T-helper 1 cell treated with Interleukin-12 subunit alpha and Interleukin-12 subunit beta and Interleukin-4 antibody, amounts not matched to agents 30 μg/mL and 1 μg/mL, for 36 hours (primary cell): ENCODE measurements around the gene NEDD4L.

Experiments
- H3K27ac Mint-ChIP-seq: one replicate; pipeline ENCODE4 v1.8.0; 2021; ENCODE audit warnings: mild to moderate bottlenecking, mixed read lengths
- H3K27me3 Mint-ChIP-seq: one replicate; pipeline ENCODE4 v1.8.0; 2021; ENCODE audit warnings: low read depth, mixed read lengths
- H3K36me3 Mint-ChIP-seq: one replicate; pipeline ENCODE4 v1.8.0; 2021; ENCODE audit warnings: low read depth, mixed read lengths
- H3K4me1 Mint-ChIP-seq: one replicate; pipeline ENCODE4 v1.8.0; 2021; ENCODE audit warnings: low read depth, mixed read lengths
- H3K4me3 Mint-ChIP-seq: one replicate; pipeline ENCODE4 v1.8.0; 2021; ENCODE audit warnings: mild to moderate bottlenecking, moderate library complexity, mixed read lengths
- H3K9me3 Mint-ChIP-seq: one replicate; pipeline ENCODE4 v1.8.0; 2021; ENCODE audit warnings: mixed read lengths

Gene NEDD4L

DNA sequence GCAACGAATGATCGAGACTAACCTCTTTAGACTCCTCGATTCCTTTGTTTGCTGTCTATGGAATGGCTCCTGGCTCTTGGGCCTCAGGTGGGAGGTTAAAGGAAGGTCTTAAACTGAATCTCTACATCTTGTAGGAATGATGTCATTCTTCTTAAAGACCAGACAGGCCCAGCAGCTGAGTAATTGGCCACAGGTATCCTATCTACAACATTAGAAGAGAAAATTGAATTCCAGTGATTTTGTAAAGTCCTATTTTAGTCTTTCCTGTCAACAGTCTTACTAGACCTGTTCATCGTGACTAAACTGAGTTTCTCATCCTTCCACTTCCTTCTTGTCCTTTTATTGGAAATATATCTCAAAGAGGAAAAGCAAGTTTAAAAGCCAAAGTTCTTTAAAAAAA, 310.0 kb downstream of the NEDD4L start:
- Mint-ChIP-seq H3K27me3 (no peaks in the 10 kb centered on the region), H3K4me3 (no peak overlapping the region), H3K36me3 (no peaks in the 10 kb centered on the region), H3K9me3 (no peaks in the 10 kb centered on the region), H3K4me1 (no peaks in the 10 kb centered on the region), H3K27ac (no peak overlapping the region)

DNA sequence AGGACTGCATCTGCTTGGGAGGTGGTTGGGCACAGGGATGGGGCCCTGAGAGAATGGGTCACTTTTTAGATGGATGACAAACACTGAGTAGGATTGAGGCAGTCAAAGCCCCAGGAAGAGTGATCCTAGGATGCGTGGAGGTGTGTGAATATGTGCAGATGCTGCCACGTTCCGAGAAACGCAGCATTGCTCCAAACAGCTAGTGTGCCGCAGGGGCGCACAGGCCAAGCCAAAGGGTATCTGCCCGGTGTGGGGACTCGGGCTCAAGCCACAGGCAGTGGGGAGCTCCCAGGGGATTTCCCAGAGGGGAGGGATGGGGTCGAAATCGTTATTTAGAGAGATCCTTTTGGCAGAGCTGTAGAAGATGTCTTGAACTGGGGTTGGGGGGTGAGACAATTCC, 310.8 kb downstream of the NEDD4L start:
- Mint-ChIP-seq H3K27ac (no peak overlapping the region), H3K27me3 (no peaks in the 10 kb centered on the region), H3K4me1 (no peaks in the 10 kb centered on the region), H3K9me3 (no peaks in the 10 kb centered on the region), H3K4me3 (no peak overlapping the region), H3K36me3 (no peaks in the 10 kb centered on the region)

DNA sequence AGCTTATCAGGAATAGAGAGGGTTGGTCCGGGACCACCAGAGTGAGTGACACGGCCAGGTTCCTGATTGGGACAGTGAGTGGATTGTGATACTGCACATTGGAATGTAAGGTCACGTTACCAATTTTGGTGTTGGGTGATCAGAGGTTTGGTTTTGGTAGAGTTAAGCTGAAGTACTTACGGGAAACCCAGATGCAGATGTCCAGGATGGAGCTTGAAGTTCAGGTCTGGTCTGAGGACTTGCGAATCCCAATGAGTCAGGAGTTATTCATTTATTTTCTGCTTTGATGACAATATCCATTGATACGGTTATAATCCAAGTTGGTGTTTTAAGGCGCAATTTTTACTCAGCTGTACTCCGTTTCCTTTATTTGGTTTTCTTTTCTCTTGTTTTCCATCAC, 311.2 kb downstream of the NEDD4L start:
- no peak overlapping the region for H3K27ac Mint-ChIP-seq
- H3K4me3 Mint-ChIP-seq: no peak overlapping the region
- no peaks in the 10 kb centered on the region for H3K36me3 Mint-ChIP-seq
- H3K27me3 Mint-ChIP-seq: no peaks in the 10 kb centered on the region
- no peaks in the 10 kb centered on the region for H3K4me1 Mint-ChIP-seq
- no peaks in the 10 kb centered on the region for H3K9me3 Mint-ChIP-seq

DNA sequence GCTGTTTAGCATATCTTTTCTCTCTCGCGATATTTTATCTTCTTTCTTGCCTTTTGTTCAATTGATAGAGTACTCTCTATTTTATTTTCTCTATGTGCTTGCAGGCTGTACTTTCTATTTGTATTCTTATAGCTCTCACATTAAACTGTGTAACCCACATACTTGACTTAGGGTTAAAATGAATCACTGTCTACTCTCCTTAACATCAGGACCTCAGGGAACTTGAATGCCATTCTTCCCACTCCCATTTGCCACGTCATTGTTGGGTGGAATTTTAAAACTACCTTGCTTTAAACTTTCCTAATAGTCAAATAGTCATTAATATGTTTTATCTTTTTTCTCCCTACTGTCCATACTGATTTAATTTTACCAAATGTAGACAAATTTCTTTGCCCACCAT, 315.2 kb downstream of the NEDD4L start:
- Mint-ChIP-seq H3K27me3 (no peaks in the 10 kb centered on the region), H3K9me3 (no peaks in the 10 kb centered on the region), H3K36me3 (no peaks in the 10 kb centered on the region), H3K27ac (no peak overlapping the region), H3K4me1 (no peaks in the 10 kb centered on the region), H3K4me3 (no peak overlapping the region)

DNA sequence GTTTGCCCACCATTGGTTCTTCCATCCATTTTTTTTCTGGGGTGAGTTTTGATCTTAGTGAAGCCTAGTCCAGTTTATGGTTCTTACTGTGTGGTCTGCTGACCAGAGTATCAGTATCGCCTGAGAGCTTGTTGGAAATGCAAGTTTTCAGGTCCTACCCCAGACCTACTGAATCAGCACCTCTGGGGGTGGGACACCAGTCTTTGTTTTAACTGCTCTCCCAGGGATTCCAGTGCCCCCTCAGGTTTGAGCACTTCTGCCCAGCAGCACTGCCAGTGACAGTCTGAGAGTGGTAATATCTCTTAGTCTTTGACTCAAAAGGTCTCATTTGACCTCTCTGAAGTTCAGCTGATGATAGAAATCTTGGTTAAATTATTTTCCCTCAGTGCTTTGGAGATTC, 315.6 kb downstream of the NEDD4L start:
- no peaks in the 10 kb centered on the region for H3K36me3 Mint-ChIP-seq
- no peak overlapping the region for H3K27ac Mint-ChIP-seq
- H3K4me1 Mint-ChIP-seq: no peaks in the 10 kb centered on the region
- no peaks in the 10 kb centered on the region for H3K9me3 Mint-ChIP-seq
- H3K4me3 Mint-ChIP-seq: no peak overlapping the region
- H3K27me3 Mint-ChIP-seq: no peaks in the 10 kb centered on the region

DNA sequence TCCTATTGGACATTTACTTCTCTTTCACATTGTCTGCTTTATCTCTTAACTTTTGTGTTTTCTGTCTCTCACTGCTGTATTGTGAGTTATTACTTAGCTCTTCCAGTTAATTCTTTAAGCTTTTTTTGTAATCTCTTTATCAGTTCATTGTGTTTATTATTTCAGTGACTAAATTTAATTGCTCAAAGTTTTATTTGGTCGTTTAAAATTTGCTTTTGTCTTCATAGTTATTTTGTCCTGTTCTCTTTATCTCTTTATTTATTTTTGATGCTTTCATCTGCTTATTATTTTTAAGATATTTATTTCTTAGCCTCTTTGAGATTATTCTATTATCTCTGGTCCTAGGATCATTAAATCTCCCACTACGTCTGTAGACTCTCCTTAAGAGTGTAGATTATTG, 316.3 kb downstream of the NEDD4L start:
- Mint-ChIP-seq H3K4me3 (no peak overlapping the region), H3K9me3 (no peaks in the 10 kb centered on the region), H3K27ac (no peak overlapping the region), H3K36me3 (no peaks in the 10 kb centered on the region), H3K4me1 (no peaks in the 10 kb centered on the region), H3K27me3 (no peaks in the 10 kb centered on the region)

DNA sequence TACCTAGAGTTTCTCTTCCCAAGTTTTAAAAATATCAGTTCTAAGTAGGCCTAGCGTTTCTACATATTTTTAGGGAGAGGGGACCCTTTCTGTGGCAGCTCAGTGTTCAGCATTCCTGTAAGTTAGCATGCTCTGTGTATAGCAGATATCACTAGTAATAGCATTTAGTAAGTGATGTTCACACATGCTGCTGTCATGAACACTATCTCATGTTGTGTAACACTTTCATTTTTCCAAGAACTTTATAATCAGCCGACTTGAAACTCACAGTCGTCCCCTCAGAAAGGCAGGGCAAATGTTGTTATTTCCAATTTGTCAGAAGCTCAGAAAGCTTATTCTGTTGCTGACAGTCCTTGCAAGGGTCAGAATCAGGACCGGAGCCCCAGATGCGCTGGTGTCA, 317.2 kb downstream of the NEDD4L start:
- Mint-ChIP-seq H3K4me1 (no peaks in the 10 kb centered on the region), H3K36me3 (no peaks in the 10 kb centered on the region), H3K27me3 (no peaks in the 10 kb centered on the region), H3K4me3 (no peak overlapping the region), H3K9me3 (no peaks in the 10 kb centered on the region), H3K27ac (no peak overlapping the region)

DNA sequence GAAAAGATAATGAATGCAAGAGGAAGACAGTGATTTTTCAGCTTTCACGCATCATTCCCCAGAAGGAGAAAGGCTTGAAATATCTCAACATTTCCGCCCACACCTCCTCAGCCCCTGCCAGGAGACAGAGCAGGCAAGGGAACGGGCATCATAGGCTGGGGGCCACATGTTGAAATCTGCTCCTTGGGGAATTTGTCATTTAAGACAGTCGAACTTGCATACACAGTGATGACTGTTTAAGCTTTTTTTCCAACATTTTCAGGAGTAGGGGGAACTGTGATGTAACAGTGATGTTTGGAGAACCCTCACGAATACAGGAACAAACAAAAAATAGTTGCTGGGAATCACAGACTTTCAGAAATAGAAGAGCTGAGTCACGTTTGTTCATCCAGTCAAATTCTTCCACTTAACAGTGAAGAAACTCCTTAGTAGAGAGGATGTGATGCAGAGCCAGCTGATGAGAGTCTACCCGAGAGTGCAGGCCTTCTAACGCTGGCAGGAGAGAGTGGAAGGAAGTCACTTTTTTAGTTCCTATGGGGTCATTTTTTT, 318.1 kb downstream of the NEDD4L start:
- H3K36me3 Mint-ChIP-seq: no peaks in the 10 kb centered on the region
- no peaks in the 10 kb centered on the region for H3K9me3 Mint-ChIP-seq
- H3K27ac Mint-ChIP-seq: no peak overlapping the region
- H3K4me1 Mint-ChIP-seq: no peaks in the 10 kb centered on the region
- H3K4me3 Mint-ChIP-seq: no peak overlapping the region
- no peaks in the 10 kb centered on the region for H3K27me3 Mint-ChIP-seq

DNA sequence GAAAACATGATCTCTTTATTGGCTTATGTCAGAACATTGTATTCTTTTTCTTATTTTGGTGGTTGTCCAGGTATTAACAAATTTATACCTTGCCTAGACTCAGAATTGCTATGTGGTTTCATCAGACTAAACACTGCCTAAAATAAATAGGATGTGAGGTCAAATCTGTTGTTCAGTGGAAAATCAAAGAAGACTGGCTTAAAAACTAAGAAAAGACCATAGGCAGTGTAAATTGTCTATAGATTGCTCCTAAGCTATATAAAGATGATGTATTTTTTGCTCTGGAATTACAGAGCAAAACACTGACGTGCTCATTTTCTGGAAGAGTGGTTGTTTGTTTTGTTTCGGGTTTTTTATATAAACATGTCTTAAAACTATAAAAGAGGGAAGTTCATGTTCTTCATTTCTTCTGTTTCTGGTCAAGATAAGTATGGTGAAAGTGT, 318.8 kb downstream of the NEDD4L start:
- Mint-ChIP-seq H3K27me3 (no peaks in the 10 kb centered on the region), H3K36me3 (no peaks in the 10 kb centered on the region), H3K4me3 (no peak overlapping the region), H3K4me1 (no peaks in the 10 kb centered on the region), H3K9me3 (no peaks in the 10 kb centered on the region), H3K27ac (no peak overlapping the region)

DNA sequence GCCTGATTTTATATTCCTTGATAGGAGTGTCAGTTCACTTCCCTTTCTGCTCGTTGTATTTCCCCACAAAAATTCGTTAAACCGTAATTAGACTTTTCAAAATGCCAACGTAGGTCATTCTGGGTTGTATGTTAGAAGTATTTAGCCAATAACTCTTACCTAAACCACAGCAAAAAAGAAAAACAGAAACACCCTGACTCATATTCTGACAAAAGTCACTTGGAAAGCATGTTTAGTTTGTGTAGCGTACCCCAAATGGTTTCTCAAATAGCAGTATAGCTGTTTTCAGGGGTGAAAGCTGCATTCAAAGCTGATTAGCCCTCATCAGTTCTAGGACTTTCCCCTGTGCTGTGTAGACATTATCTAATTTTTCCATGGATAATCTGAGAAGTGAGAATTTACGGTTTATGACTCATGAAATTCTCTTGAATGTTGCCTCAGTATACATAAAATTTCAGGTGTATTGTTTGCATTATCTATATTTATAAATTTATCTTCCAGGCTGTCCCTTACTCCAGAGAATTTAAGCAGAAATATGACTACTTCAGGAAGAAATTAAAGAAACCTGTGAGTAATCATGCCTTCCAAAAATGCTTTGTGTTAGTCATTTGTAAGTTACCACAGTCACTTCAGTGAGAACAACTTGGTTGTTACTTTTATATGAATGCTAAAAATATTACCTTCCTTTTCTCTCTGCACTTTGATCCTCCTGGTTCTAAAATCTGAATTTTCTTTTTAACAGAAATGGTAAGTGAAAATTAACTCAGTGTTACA, 319.9 kb downstream of the NEDD4L start:
- H3K4me3 Mint-ChIP-seq: no peak overlapping the region
- no peaks in the 10 kb centered on the region for H3K27me3 Mint-ChIP-seq
- no peaks in the 10 kb centered on the region for H3K36me3 Mint-ChIP-seq
- no peak overlapping the region for H3K27ac Mint-ChIP-seq
- H3K9me3 Mint-ChIP-seq: no peaks in the 10 kb centered on the region
- no peaks in the 10 kb centered on the region for H3K4me1 Mint-ChIP-seq

DNA sequence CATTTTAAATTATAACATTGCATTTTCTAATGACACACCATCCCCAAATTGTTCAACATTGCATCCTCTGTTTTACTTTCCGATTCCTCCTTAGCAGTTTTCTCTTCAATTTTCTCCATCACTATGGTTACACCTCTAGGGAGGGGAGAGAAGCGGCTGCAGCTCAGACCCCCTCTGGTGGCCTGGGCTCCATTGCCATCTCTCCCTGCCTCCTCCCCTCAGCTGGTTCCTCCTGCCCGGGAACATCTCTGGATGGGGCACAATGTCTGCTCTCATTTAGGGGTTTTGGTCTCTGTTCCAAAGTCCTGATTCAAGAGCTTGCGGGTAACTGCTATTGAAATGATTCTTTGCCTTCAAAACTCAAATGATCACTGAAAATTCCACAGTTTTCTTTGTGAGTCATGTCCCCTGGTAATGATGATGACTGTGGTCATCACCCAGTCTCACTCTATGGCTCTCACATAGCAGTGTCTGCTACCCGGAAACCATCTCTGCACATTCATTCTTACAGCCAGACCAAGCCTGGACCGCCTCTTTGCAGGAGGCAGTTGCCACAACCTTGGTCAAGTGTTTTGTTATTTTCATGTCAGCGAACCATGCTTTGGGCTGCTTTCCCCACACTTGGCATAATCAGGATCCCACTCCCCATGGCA, 321.0 kb downstream of the NEDD4L start:
- Mint-ChIP-seq H3K27ac (no peak overlapping the region), H3K4me1 (no peaks in the 10 kb centered on the region), H3K9me3 (no peaks in the 10 kb centered on the region), H3K4me3 (no peak overlapping the region), H3K27me3 (no peaks in the 10 kb centered on the region), H3K36me3 (no peaks in the 10 kb centered on the region)

DNA sequence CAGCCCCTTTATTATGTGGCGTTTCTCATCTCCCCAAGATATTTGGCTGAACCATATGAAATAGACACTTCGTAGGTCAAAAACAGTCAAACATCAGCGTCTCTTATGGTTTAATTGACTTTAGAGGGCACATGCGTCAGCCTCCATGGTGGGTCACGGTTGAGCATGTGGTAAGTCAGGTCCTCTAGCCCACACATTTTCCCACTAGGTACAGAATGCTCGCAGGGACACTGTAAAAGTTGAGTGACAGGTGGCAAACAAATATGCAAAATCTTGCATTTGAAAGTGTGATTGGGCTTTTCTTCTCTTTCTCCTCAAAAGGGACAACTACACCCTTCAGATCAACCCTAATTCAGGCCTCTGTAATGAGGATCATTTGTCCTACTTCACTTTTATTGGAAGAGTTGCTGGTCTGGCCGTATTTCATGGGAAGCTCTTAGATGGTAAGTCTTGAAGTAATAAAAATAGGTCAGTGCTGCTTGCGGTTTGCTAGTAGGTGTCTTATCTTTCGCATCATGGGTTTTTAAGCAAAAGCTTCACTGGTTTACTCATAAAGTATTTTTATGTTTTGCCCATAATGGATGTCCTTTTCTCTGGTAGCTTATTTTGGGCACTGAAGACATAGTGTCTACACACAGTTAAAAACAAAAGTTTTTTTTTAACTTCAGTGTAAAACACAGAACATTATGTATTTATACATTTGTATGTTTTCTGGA, 323.6 kb downstream of the NEDD4L start:
- no peak overlapping the region for H3K4me3 Mint-ChIP-seq
- H3K27me3 Mint-ChIP-seq: no peaks in the 10 kb centered on the region
- H3K4me1 Mint-ChIP-seq: no peaks in the 10 kb centered on the region
- H3K9me3 Mint-ChIP-seq: no peaks in the 10 kb centered on the region
- H3K27ac Mint-ChIP-seq: no peak overlapping the region
- no peaks in the 10 kb centered on the region for H3K36me3 Mint-ChIP-seq

DNA sequence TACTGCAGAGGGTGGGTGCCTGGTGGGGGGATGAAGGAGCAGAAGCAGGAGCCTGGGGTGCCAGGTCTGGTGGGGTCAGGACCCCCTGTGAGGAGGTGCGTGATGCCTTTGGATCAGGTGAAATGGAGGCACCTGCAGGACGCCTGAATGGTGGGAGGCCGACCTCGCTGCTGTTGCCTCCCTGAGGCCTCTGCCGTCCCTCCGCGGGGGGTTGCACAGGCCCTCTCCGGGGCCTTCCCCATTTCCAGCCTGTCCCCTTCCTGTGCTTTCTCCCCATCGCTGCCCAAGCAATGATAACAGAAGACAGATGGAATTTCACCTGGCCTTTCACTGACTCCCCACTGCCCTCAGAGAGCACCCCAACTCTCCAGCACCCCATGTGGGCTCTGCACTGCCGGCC, 325.6 kb downstream of the NEDD4L start:
- no peak overlapping the region for H3K27ac Mint-ChIP-seq
- no peaks in the 10 kb centered on the region for H3K4me1 Mint-ChIP-seq

DNA sequence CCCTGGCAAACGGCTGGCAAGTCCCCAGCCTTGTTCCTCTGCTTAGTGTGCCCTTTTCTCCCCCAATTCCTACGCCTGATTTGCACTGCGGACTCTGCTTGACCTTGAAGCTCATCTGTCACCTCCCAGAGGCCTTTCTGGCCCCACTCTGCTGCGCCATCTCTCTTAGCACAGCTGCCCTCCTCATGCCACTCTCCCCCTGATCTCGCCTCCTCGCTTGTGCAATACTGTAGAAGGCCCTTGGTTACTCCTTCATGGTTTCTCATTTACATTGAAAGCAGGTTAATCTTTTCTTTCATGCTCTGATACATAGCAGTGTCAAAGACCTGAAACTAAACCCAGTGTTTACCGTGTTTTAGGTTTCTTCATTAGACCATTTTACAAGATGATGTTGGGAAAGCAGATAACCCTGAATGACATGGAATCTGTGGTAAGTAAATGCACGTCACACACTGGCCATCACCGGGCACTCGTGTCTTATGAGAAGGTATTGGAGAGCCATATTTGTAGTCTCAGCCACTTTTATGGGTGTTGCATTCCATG, 326.1 kb downstream of the NEDD4L start:
- no peak overlapping the region for H3K27ac Mint-ChIP-seq
- no peaks in the 10 kb centered on the region for H3K36me3 Mint-ChIP-seq
- H3K27me3 Mint-ChIP-seq: no peaks in the 10 kb centered on the region
- H3K9me3 Mint-ChIP-seq: no peaks in the 10 kb centered on the region
- no peaks in the 10 kb centered on the region for H3K4me1 Mint-ChIP-seq
- H3K4me3 Mint-ChIP-seq: no peak overlapping the region

More for the DNA sequence above, 325.6 kb downstream of the NEDD4L start:
- Mint-ChIP-seq H3K9me3 (no peaks in the 10 kb centered on the region), H3K27me3 (no peaks in the 10 kb centered on the region), H3K36me3 (no peaks in the 10 kb centered on the region), H3K4me3 (no peak overlapping the region)
